ENCODE measurements around the gene SLC9A9.

The SLC9A9 gene

DNA sequence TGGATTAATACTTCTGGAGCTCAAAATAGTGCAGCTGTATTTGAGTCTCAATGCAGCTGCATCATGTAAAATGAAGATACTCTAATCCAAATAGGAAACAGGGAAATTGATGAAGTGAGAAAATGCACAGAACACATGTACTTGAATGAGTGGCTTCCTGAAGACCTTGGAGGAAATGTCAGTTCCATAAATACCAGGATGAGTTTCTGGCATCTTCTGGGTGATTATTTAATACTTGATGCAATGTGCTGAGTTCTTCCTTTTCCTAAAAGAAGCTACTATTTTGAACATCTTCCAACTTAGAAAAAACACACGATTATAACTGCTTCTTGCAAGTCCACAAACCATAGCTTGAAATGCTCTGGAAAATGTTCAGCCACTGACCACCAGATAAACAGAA, 162.8 kb downstream of the SLC9A9 start:
- TF ChIP-seq, protein P1, sequence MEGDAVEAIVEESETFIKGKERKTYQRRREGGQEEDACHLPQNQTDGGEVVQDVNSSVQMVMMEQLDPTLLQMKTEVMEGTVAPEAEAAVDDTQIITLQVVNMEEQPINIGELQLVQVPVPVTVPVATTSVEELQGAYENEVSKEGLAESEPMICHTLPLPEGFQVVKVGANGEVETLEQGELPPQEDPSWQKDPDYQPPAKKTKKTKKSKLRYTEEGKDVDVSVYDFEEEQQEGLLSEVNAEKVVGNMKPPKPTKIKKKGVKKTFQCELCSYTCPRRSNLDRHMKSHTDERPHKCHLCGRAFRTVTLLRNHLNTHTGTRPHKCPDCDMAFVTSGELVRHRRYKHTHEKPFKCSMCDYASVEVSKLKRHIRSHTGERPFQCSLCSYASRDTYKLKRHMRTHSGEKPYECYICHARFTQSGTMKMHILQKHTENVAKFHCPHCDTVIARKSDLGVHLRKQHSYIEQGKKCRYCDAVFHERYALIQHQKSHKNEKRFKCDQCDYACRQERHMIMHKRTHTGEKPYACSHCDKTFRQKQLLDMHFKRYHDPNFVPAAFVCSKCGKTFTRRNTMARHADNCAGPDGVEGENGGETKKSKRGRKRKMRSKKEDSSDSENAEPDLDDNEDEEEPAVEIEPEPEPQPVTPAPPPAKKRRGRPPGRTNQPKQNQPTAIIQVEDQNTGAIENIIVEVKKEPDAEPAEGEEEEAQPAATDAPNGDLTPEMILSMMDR (IDR thresholded peaks at IDR 0.05; ENCODE audit: low read length), result no peak
- TF ChIP-seq EZH2 (optimal IDR thresholded peaks at IDR 0.05; ENCODE audit: low read depth, low read length), result no peak
- TF ChIP-seq EZH2phosphoT487 (IDR thresholded peaks at IDR 0.05; ENCODE audit: low read length), result no peak
- H3K4me1 ChIP-seq (ENCODE audit: low read length), result no peaks in the 10 kb centered on the region
- H3F3A ChIP-seq (ENCODE audit: insufficient read depth, low read length), result no peaks in the 10 kb centered on the region
- no peak overlapping the region for H3K9ac ChIP-seq (ENCODE audit: low read length)
- H3K9me2 ChIP-seq (replicated peaks; ENCODE audit: insufficient read depth, low read length), result no peaks in the 10 kb centered on the region
- no peak overlapping the region for H3K4me2 ChIP-seq (ENCODE audit: low read depth, low read length)
- no peaks in the 10 kb centered on the region for H3K9me3 ChIP-seq (replicated peaks; ENCODE audit: insufficient read depth, low read length)
- no peak for DNase-seq
- no peaks in the 10 kb centered on the region for H3K27me3 ChIP-seq (replicated peaks; ENCODE audit: insufficient read depth, low read length)
- H3K79me2 ChIP-seq (ENCODE audit: low read length), result no peaks in the 10 kb centered on the region
- H3K27ac ChIP-seq (ENCODE audit: low read length), result no peak overlapping the region
- H3K4me3 ChIP-seq (ENCODE audit: low read length), result no peak overlapping the region
- H4K20me1 ChIP-seq (ENCODE audit: insufficient read depth, low read length), result no peaks in the 10 kb centered on the region
- no peaks in the 10 kb centered on the region for H3K36me3 ChIP-seq (replicated peaks; ENCODE audit: insufficient read depth, low read length)
- no peak overlapping the region for H2AFZ ChIP-seq (ENCODE audit: low read length)

DNA sequence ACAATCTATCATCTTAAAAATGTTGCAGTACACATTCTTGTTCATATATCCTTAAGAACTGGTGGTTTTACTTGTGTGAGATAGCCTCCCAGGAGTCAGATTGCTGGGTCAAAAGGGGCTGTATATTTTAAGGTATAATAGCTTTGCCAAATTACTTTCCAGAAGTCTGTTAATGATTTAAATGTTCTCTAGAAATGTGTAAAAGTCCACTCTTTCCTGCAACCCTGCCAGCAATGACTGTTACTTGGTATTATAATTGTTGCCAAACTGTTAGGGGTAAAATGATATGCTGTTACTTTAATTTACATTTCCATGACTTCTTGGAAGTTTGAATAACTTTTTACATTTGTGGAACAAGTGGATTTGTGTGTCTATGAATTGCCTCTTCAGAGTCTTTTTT, 170.8 kb downstream of the SLC9A9 start:
- no peak overlapping the region for H3K27ac ChIP-seq (ENCODE audit: low read length)
- H3K79me2 ChIP-seq (ENCODE audit: low read length), result no peaks in the 10 kb centered on the region
- H3K9me2 ChIP-seq (replicated peaks; ENCODE audit: insufficient read depth, low read length), result no peaks in the 10 kb centered on the region
- no peaks in the 10 kb centered on the region for H4K20me1 ChIP-seq (ENCODE audit: insufficient read depth, low read length)
- H3F3A ChIP-seq (ENCODE audit: insufficient read depth, low read length), result no peaks in the 10 kb centered on the region
- DNase-seq, result no peak
- H3K4me2 ChIP-seq (ENCODE audit: low read depth, low read length), result no peak overlapping the region
- TF ChIP-seq EZH2 (optimal IDR thresholded peaks at IDR 0.05; ENCODE audit: low read depth, low read length) (no peak), EZH2phosphoT487 (IDR thresholded peaks at IDR 0.05; ENCODE audit: low read length) (no peak)
- TF ChIP-seq, protein P1 (IDR thresholded peaks at IDR 0.05; ENCODE audit: low read length), result no peak
- no peak overlapping the region for H3K9ac ChIP-seq (ENCODE audit: low read length)
- no peaks in the 10 kb centered on the region for H3K9me3 ChIP-seq (replicated peaks; ENCODE audit: insufficient read depth, low read length)
- H2AFZ ChIP-seq (ENCODE audit: low read length), result no peak overlapping the region
- no peaks in the 10 kb centered on the region for H3K4me1 ChIP-seq (ENCODE audit: low read length)
- H3K4me3 ChIP-seq (ENCODE audit: low read length), result no peak overlapping the region
- H3K36me3 ChIP-seq (replicated peaks; ENCODE audit: insufficient read depth, low read length), result no peaks in the 10 kb centered on the region
- no peaks in the 10 kb centered on the region for H3K27me3 ChIP-seq (replicated peaks; ENCODE audit: insufficient read depth, low read length)

GRCh38 chr3:143676747-143677146, 171.5 kb downstream of the SLC9A9 start:
- DNase-seq, result no peak
- no peaks in the 10 kb centered on the region for H3K79me2 ChIP-seq (ENCODE audit: low read length)
- H3K4me1 ChIP-seq (ENCODE audit: low read length), result no peaks in the 10 kb centered on the region
- H3K27me3 ChIP-seq (replicated peaks; ENCODE audit: insufficient read depth, low read length), result no peaks in the 10 kb centered on the region
- H3K4me3 ChIP-seq (ENCODE audit: low read length), result no peak overlapping the region
- H3K27ac ChIP-seq (ENCODE audit: low read length), result no peak overlapping the region
- no peaks in the 10 kb centered on the region for H3K9me3 ChIP-seq (replicated peaks; ENCODE audit: insufficient read depth, low read length)
- no peaks in the 10 kb centered on the region for H3K36me3 ChIP-seq (replicated peaks; ENCODE audit: insufficient read depth, low read length)
- H3K9me2 ChIP-seq (replicated peaks; ENCODE audit: insufficient read depth, low read length), result no peaks in the 10 kb centered on the region
- no peak overlapping the region for H2AFZ ChIP-seq (ENCODE audit: low read length)
- H3F3A ChIP-seq (ENCODE audit: insufficient read depth, low read length), result no peaks in the 10 kb centered on the region
- no peak overlapping the region for H3K9ac ChIP-seq (ENCODE audit: low read length)
- no peak for TF ChIP-seq EZH2phosphoT487 (IDR thresholded peaks at IDR 0.05; ENCODE audit: low read length)
- TF ChIP-seq, protein P1 (IDR thresholded peaks at IDR 0.05; ENCODE audit: low read length), result no peak
- H4K20me1 ChIP-seq (ENCODE audit: insufficient read depth, low read length), result no peaks in the 10 kb centered on the region
- H3K4me2 ChIP-seq (ENCODE audit: low read depth, low read length), result no peak overlapping the region
